GM11168 (cell line): ENCODE measurements around the gene KYNU.
"Not testable (repeated sequence)": the region's sequence is repeated elsewhere in the genome, so short reads cannot be mapped to it uniquely, and the experiment has no call there.

Experiments
- in situ Hi-C: fragments of 300-500 bp; cut with MboI; formaldehyde crosslinking; loops from one replicate; pipeline ENCODE4 v1.12.0; 2022; ENCODE audit warnings: low sequenced_read_pairs; ENCODE audit not compliant: unreplicated experiment

KYNU gene

GRCh38 chr2:143071185-143071876 is 193.9 kb downstream of the KYNU start:
- in situ Hi-C loops: no loop called here

DNA sequence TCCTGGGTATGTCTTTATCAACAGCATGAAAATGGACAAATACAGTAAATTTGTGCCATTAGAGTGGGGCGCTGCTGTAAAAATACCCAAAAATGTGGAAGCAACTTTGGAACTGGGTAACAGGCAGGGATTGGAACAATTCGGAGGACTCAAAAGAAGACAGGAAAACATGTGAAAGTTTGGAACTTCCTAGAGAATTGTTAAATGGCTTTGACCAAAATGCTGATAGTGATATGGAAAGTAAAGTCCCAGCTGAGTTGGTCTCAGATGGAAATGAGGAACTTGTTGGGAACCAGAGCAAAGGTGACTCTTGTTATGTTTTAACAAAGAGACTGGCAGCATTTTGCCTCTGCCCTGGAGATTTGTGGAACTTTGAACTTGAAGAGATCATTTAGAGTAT is 197.4 kb downstream of the KYNU start:
- in situ Hi-C loops: not testable (repeated sequence)

GRCh38 chr2:143075711-143076110 is 198.2 kb downstream of the KYNU start:
- in situ Hi-C loops: no loop called here

DNA sequence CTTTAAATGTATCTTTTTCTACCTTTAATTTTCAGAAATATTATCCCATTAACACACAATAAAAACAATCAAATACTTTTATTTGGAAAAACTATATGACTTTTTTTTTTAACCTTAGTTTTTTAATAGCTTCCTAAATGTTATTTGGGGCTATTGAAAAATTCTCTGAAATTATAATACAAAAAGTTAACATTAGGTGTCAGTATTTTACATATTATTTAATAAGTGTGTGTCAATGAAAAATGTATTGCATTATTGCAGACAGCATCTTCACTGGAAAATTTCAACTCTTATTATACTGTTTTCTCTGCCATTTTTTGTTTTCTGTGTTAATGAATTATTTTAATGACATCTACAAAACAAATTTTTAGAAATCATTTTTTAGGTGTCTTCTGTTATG is 200.6 kb downstream of the KYNU start:
- in situ Hi-C loops: no loop called here

GRCh38 chr2:143081616-143082015 is 204.2 kb downstream of the KYNU start:
- in situ Hi-C loops: no loop called here

- in situ Hi-C loops: no loop called here
Measured at GRCh38 chr2:143083636-143084035, 206.2 kb downstream of the KYNU start.

DNA sequence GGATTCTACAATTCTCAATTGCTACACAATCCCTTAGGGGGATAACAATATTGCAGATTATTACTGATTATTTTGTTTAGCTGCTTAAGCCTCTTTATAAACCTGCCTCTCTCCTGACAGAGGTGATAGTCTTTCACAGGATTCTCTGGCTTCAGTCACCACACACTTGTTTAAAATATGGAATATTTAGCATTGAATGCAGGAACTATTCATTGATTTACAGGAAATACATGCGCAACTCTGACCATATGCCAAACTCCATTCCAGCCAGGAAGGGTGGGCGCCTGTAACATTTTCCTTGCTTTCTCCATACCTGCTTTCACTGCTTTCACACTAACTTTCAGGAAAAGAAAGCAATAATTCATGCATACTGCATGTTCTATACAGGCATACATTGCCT is 207.0 kb downstream of the KYNU start:
- in situ Hi-C loops: no loop called here

- in situ Hi-C loops: no loop called here
Measured at GRCh38 chr2:143085125-143085784, 207.8 kb downstream of the KYNU start.

- in situ Hi-C loops: no loop called here
Measured at GRCh38 chr2:143087033-143087432, 209.6 kb downstream of the KYNU start.

GRCh38 chr2:143088388-143088787 is 210.9 kb downstream of the KYNU start:
- in situ Hi-C loops: no loop called here

DNA sequence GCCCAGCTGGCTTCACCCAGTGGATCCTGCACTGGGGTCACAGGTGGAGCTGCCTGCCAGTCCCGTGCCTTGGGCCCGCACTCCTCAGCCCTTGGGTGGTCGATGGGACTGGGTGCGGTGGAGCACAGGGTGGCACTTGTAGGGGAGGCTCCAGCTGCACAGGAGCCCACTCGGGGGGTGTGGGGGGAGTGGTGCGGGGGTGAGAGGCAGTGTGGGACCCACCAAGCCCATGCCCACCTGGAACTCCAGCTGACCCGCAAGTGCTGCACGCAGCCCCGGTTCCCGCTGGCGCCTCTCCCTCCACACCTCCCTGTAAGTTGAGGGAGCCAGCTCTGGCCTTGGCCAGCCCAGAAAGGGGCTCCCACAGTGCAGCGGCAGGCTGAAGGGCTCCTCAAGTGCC is 212.1 kb downstream of the KYNU start:
- in situ Hi-C loops: not testable (repeated sequence)
